Right hindlimb (tissue), 1 donor: Measurements from ENCODE around the gene EIF1AD.
A peak's percentile ranks its signal among the peaks of the same experiment; 100 is the strongest.
"Not testable (repeated sequence)": the region's sequence is repeated elsewhere in the genome, so short reads cannot be mapped to it uniquely, and the experiment has no call there.

ENCODE experiments used
- DNase-seq: peaks from one replicate; pipeline ENCODE4 v3.0.0-alpha.2; 2018

The EIF1AD gene

DNA sequence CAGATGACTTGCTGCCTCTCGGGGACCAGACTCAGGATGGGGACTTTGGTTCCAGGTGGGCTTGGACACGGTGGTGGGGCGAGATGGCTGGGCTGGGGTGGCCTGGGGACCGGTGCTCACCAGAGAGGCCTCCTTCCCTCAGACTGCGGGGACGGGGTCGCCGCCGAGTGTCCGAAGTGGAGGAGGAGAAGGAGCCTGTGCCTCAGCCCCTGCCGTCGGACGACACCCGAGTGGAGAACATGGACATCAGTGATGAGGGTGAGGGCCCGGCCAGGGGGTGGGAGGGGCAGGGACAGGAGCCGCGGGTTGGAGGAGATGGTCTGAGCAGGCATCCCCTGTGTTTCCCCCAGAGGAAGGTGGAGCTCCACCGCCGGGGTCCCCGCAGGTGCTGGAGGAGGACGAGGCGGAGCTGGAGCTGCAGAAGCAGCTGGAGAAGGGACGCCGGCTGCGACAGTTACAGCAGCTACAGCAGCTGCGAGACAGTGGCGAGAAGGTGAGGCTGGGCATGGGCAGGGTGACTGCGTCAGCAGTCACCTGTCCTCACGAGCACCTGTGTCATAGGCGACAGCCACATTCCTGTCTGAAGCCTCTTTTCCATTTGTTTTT lies 34.5 kb downstream of the EIF1AD start:
- no peak for DNase-seq

DNA sequence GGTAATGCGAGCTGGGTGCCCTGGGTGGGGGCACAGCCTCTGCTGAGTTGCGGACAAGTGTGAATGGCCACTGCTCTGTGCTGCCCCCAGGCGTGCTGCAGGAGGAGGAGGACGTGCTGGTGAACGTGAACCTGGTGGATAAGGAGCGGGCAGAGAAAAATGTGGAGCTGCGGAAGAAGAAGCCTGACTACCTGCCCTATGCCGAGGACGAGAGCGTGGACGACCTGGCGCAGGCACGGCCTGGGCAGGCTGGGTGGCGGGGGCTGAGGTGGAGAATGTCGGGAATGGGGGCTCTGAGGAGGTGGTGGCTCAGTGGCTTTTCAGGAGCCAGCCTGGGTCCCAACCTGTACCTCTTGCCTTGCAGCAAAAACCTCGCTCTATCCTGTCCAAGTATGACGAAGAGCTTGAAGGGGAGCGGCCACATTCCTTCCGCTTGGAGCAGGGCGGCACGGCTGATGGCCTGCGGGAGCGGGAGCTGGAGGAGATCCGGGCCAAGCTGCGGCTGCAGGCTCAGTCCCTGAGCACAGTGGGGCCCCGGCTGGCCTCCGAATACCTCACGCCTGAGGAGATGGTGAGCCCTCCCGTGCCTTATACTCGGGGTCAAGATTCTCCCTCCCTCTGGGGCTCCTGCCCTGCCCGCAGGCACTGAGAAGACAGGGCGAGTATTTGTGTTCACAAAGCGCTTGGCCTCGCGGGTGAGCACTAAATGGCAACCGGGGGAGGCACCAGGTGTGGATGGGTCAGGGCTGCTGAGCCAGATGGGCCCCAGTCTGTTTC lies 35.8 kb downstream of the EIF1AD start:
- DNase-seq = no peak

DNA sequence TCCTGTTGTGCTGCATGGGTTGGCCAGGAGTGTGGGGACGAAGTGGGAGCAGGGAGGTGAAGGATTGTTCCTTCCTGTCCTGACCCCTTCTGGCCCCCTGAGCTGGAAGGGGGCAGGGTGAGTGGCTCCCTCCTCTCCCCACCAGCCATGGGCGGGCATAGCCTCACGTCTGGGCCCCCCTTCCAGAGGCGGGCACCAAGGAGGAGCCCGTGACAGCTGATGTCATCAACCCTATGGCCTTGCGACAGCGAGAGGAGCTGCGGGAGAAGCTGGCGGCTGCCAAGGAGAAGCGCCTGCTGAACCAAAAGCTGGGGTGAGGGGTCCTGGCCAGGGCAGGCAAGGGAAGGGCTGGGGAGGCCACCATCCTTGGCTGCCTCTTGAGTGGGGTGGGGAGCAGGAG lies 37.1 kb downstream of the EIF1AD start:
- no peak for DNase-seq

DNA sequence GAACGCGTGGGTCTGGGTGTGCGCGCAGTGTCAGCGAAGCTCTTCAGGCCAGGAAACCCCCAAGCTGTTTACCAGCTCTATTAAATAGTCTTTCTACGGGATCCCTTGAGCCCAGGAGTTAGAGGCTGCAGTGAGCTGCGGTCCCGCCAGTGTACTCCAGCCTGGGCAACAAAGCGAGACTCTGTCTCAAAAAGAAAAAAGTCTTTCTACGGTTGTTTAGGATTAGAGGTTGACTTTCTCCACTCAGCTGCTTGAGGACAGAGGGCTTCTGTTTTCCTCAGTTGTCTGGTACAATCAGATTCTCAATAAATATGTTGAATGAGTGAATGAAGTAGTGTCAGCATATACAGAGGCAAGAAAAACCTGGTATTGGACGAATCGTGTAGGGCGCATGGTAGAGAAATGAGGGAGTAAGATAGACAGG lies 39.8 kb downstream of the EIF1AD start:
- DNase-seq = no peak

DNA sequence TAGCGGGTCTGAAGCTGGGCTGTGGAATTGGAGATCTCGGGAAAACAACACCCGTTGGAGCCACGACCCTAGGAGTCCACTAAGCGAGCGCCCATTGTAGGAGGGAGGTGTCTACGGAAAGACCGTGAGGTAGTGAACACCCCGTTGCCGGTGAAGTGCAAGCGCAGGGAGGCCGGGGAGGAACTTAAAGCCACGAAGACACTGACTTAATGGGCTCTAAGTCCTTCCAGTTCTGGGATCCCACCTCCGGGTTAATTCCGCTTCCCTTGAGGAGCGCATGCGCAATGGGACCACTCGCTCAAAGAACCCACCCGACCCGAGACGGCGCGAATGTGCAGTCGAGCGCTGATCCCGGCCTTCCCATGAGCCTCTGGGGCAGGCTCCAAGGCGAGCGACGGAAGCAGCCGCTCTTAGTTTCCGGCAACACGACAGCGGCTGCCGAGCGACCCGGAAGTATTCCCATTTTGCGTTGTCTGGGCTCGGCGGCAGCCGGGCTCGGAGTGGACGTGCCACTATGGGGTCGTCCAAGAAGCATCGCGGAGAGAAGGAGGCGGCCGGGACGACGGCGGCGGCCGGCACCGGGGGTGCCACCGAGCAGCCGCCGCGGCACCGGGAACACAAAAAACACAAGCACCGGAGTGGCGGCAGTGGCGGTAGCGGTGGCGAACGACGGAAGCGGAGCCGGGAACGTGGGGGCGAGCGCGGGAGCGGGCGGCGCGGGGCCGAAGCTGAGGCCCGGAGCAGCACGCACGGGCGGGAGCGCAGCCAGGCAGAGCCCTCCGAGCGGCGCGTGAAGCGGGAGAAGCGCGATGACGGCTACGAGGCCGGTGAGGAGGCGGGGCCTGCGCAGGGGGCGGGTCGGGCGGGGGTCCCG lies 40.5 kb downstream of the EIF1AD start, which contains the start of gene SART1:
Gene SART1, plus strand, starts transcription at position 468 of the 874 bp plus-strand sequence. Its CDS starts 47 bp downstream, at position 515.
- peak; percentile 99 for DNase-seq

DNA sequence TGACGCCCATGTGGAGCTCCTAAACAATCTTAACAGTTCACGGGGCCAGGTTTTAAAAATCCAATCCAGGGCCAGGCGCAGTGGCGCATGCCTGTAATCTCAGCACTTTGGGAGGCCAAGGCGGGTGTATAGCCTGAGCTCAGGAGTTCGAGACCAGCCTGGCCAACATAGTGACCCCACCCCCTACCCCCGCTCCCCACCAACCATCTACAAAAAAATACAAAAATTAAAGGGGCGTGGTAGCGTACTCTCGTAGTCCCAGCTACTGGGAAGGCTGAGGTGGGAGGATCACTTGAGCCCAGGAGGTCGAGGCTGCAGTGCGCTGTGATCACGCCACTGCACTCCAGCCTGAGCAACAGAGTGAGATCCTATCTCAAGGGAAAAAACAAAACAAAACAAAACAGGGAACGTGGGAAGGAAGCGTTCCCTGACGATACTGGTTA lies 41.1 kb downstream of the EIF1AD start:
- DNase-seq = no peak

DNA sequence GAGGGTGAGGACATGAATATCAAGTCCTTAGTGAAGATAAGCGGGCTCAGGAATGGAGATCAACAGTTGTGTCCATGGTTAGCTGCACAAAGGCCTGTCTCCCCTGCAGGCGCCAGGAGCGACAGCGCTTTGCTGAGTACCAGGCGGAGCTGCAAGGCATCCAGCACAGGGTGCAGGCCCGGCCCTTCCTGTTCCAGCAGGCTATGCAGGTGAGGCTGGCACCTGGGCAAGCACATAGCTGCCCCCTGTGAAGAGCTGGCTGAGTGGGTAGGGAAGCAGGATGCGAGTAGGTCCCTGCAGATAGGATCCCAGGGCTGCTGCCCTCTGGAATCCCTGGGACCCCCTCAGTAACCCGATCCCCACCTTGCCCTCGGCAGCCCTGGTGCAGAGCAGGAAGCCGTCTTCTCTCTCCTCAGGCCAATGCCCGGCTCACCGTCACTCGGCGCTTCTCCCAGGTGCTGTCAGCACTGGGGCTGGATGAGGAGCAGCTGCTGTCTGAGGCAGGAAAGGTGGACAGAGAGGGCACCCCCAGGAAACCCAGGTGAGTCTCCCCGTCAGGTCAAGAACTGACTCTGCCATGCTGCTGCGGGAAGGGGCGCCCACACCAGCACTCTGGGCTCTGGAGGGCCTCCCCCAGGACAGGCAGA lies 43.1 kb downstream of the EIF1AD start:
- no peak for DNase-seq

DNA sequence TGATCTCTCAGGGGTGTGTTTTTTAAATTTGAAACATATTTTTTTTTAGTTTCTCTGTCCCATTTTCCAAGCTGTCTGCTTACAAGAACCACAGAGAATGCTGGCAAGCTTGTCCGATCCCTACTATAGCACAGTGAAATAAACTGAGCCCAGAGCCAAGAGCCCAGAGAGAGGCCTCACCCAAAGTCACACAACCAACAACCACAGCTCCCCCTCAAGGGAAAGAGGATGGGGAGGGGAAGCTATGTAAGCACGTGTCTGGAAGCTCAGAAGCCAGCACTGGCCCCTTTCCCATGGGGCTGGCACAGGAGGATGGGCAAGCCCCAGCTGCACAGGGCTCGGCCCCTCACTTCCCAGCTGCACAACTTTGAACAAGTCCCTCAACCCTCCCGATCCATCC lies 43.7 kb downstream of the EIF1AD start:
- no peak for DNase-seq

DNA sequence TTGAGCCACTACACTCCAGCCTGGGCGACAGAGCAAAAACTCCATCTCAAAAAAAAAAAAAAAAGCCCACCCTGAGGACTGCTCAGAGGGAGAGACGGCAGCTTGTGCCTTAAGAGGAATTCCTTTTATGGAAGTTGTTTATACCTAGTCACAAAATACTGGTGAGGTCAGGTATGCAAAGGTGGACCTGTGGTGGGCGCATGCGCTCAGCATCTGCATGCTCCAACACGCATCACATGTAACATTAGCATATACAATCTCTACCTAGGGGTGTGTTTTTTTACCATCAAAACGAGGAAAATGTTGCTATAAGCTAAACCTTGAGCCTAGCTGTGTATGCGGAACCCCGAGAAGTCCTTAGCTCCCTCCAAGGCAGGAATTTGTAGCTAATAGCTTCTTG lies 47.2 kb downstream of the EIF1AD start:
- no peak for DNase-seq

DNA sequence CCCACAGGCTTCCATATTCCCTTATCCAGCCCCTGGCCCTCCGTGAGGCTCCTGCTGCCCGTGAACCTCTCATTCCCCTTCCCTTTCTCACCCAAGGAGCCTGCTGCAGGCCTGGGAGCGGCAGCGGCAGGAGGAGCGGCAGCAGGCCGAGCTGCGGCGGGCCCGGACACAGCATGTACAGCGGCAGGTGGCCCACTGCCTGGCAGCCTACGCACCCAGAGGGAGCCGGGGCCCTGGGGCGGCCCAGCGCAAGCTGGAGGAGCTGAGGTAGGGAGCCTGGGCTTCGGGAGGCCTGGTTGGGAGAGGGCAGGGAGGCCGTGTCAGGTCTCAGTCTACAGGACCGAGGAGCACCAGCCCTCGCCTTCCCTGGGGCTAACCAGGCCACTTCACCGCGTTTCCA lies 48.5 kb downstream of the EIF1AD start:
- no peak for DNase-seq

DNA sequence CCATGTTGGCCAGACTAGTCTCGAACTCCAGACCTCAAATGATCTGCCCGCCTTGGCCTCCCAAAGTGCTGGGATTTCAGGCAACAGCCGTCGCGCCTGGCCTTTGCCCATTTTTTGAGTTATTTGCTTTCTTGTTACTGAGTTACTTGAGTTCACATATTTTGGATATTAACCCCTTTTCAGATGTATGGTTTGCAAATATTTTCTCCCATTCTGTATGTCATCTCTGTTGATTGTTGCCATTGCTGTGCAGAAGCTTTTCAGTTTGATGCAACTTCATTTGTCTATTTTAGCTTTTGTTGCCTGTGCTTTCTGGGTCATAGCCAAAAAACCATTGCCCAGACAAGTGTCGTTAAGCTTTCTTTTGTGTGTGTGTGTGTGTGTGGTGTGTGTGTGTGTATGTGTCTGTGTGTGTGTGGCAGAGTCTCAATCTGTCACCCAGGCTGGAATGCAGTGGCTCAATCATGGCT lies 49.9 kb downstream of the EIF1AD start:
- DNase-seq = no peak

DNA sequence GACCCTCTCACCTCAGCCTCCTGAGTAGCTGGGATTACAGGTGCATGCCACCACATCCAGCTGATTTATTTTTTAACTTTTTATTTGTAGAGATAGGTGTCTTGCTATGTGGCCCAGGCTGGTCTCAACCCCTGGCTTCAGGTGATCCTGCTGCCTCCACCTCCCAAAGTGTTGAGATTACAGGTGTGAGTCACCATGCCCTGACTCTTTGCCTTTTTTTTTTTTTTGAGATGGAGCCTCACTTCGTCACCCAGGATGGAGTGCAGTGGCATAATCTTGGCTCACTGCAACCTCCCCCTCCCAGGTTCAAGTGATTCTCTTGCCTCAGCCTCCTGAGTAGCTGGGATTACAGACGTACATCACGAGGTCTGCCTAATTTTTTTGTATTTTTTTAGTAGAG lies 50.3 kb downstream of the EIF1AD start:
- DNase-seq = not testable (repeated sequence)

DNA sequence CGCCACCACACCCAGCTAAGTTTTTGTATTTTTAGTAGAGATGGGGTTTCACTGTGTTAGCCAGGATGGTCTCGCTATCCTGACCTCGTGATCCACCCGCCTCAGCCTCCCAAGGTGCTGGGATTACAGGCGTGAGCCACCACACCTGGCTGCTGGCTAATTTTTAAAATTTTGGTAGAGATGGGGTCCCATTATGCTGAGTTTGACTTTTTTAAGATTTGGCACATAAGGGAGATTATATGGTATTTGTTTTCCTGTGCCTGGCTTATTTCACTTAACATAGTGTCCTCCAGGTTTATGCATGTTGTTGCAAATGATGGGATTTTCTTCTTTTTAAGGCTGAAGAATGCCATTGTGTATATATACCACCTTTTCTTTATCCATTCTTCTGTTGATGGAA lies 51.2 kb downstream of the EIF1AD start:
- not testable (repeated sequence) for DNase-seq

DNA sequence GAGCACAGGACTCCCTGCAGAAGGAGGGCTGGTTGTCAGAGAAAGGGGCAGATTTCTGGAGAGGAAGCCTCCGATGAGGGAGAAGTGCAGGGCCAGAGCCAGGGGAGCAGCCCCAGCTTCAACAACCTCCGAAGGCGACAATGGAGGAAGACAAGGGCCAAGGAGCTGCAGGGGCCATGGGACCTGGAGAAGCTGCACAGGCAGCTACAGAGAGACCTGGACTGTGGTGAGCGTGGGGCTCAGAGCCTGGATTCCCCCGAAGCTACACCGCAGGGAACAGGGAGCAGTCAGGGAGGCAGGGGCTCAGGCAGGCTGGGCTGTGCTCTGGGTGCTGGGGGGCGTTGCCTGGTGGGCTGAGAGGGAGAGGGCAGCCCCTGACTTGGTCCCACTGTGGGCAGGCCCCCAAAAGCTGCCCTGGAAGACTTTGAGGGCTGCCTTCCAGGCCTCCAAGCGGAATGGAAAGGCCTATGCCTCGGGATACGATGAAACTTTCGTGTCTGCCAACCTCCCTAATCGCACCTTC lies 54.3 kb downstream of the EIF1AD start:
- no peak for DNase-seq

DNA sequence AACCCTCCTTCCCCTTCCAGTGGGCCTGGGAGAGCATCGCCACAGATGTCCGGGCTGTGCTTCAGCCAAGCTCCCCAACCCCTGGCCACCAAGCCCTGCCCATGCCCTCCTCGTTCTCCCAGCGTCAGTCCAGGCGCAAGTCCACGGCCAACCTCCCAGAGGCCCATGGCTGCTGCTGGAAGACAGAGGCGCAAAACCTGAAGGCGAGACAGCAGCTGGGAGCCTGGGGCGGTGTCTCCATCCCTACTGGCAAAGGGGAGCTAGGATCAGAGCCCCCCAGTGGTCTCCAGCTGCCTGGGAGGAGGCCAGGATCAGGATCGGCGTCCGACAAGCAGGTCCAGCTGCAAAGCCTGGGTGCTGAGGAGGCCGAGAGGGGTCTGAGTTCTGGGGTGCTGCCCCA lies 54.8 kb downstream of the EIF1AD start:
- DNase-seq = no peak

DNA sequence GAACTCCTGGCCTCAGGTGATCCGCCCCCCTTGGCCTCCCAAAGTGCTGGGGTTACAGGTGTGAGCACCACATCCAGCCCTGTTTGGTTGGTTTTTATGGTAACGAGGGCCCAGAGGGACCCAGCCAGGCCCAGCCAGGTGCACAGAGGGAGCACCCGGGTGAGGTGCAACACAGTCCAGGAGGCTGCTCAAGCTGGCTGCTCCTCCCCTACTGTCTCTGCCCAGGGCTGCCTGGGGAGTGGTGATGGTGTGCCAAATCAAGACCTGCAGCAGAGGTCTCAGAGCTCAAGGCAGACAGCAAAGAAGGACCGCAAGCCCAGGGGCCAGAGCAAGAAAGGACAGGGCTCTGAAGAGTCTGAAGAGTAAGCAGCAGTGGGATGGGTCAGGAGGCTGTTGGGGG lies 55.3 kb downstream of the EIF1AD start:
- DNase-seq = no peak
